Stomach (tissue), 4 donors: ENCODE results near the gene CLDN1.

Experiments used
- EP300 ChIP-seq: sonication (generic); formaldehyde crosslinking; IDR thresholded peaks from one replicate; pipeline ENCODE4 v1.6.1; 2017; ENCODE audit warnings: antibody characterized with exemption
- POLR2A ChIP-seq, 4 donors: fragments of 450-650 bp; IDR thresholded peaks; one replicate each; pipeline ENCODE4 v1.6.1; 2016; ENCODE audit warnings: antibody characterized with exemption in 4 of 4, control low read depth in 2 of 4, mild to moderate bottlenecking in 1 of 4, moderate library complexity in 1 of 4
- POLR2AphosphoS5 ChIP-seq, 3 donors: sonication (generic); formaldehyde crosslinking; IDR thresholded peaks; one replicate each; pipeline ENCODE4 v1.6.1; 2016; ENCODE audit warnings: antibody characterized with exemption in 3 of 3
- TF ChIP-seq, protein P1 (sequence below), 7 experiments: fragments of 450-650 bp in 4 of 7; fragments of 200-600 bp in 3 of 7; sonication (generic) in 3 of 7; IDR thresholded peaks; one replicate each; pipeline ENCODE4 v1.5.1; 2016 to 2019; ENCODE audit warnings: antibody characterized with exemption in 7 of 7, control low read depth in 2 of 7, mild to moderate bottlenecking in 1 of 7

GRCh38 chr3:190330936-190331734 is 8.9 kb upstream of the CLDN1 start:
- TF ChIP-seq, protein P1, sequence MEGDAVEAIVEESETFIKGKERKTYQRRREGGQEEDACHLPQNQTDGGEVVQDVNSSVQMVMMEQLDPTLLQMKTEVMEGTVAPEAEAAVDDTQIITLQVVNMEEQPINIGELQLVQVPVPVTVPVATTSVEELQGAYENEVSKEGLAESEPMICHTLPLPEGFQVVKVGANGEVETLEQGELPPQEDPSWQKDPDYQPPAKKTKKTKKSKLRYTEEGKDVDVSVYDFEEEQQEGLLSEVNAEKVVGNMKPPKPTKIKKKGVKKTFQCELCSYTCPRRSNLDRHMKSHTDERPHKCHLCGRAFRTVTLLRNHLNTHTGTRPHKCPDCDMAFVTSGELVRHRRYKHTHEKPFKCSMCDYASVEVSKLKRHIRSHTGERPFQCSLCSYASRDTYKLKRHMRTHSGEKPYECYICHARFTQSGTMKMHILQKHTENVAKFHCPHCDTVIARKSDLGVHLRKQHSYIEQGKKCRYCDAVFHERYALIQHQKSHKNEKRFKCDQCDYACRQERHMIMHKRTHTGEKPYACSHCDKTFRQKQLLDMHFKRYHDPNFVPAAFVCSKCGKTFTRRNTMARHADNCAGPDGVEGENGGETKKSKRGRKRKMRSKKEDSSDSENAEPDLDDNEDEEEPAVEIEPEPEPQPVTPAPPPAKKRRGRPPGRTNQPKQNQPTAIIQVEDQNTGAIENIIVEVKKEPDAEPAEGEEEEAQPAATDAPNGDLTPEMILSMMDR (IDR thresholded peaks at IDR 0.05): no peak
- no peak for TF ChIP-seq POLR2AphosphoS5 (IDR thresholded peaks at IDR 0.05)
- TF ChIP-seq POLR2A (IDR thresholded peaks at IDR 0.05): no peak
- TF ChIP-seq EP300: no peak
